Muscle layer of duodenum (tissue), 2 donors: ENCODE data around the gene RNF157.

Experiments
- H3K27ac ChIP-seq: one replicate; pipeline ENCODE4 v1.7.0; 2013; ENCODE audit warnings: mild to moderate bottlenecking, low read length
- H3K27me3 ChIP-seq: one replicate; pipeline ENCODE4 v1.7.0; 2013; ENCODE audit warnings: low read depth, mild to moderate bottlenecking, control low read depth, low read length
- H3K36me3 ChIP-seq, 2 donors: one replicate each; pipeline ENCODE4 v1.7.0; 2013; ENCODE audit warnings: low read length in 2 of 2, control low read depth in 1 of 2, mild to moderate bottlenecking in 1 of 2; ENCODE audit not compliant: insufficient read depth in 2 of 2, control insufficient read depth in 1 of 2
- H3K4me1 ChIP-seq, 2 donors: one replicate each; pipeline ENCODE4 v1.7.0; 2013; ENCODE audit warnings: low read length in 2 of 2, mild to moderate bottlenecking in 2 of 2, control low read depth in 1 of 2, moderate library complexity in 1 of 2; ENCODE audit not compliant: insufficient read depth in 2 of 2, control insufficient read depth in 1 of 2
- H3K4me3 ChIP-seq, 2 donors: one replicate each; pipeline ENCODE4 v1.7.0; 2013; ENCODE audit warnings: low read length in 2 of 2, low read depth in 1 of 2, mild to moderate bottlenecking in 1 of 2
- H3K9me3 ChIP-seq, 2 donors: one replicate each; pipeline ENCODE4 v1.7.0; 2013; ENCODE audit warnings: low read length in 2 of 2, control low read depth in 1 of 2, mild to moderate bottlenecking in 1 of 2; ENCODE audit not compliant: control insufficient read depth in 1 of 2
- donor health status: healthy.

Gene RNF157

DNA sequence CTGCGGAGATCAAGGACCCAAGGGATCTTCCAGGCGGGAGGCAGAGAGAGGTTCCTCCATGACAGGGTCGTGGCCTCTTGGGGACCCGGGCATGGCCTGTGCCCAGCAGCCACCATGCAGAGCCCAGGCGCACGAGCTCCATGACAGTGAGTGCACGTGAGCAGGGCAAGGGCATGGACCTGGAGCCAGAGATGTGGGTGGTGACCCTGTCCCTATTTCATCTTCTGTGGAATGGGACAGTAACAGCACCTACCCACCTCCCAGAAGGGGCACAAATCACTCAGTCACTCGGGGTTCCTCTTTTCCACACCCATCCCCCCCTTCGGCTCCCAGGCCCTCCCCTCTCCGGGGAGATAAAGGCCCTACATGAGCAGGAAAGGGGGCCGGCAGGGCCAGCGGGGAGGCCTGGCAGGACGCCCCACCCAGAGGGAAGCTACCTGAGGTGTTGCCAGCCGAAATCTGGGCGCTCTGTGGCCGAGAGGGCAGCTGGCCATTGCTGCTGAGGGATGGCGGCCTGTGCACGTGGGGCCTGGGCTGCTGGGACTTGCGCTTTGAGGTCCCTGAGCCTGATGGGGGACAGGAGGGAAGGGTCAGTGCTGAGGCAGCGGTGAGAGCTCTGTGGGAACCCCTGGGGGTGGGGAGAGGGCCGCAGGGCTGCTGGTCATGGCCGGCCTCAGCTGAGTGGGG lies 35.2 kb upstream of the RNF157 start:
- Histone ChIP-seq H3K36me3 (peaks cover 0 to 5% of the 10 kb centered on the region in 2 donors), H3K4me1 (peaks cover 0 to 32% of the 10 kb centered on the region in 2 donors), H3K9me3 (no peaks in the 10 kb centered on the region), H3K27ac (no peak overlapping the region), H3K4me3 (no peak overlapping the region), H3K27me3 (no peaks in the 10 kb centered on the region)

DNA sequence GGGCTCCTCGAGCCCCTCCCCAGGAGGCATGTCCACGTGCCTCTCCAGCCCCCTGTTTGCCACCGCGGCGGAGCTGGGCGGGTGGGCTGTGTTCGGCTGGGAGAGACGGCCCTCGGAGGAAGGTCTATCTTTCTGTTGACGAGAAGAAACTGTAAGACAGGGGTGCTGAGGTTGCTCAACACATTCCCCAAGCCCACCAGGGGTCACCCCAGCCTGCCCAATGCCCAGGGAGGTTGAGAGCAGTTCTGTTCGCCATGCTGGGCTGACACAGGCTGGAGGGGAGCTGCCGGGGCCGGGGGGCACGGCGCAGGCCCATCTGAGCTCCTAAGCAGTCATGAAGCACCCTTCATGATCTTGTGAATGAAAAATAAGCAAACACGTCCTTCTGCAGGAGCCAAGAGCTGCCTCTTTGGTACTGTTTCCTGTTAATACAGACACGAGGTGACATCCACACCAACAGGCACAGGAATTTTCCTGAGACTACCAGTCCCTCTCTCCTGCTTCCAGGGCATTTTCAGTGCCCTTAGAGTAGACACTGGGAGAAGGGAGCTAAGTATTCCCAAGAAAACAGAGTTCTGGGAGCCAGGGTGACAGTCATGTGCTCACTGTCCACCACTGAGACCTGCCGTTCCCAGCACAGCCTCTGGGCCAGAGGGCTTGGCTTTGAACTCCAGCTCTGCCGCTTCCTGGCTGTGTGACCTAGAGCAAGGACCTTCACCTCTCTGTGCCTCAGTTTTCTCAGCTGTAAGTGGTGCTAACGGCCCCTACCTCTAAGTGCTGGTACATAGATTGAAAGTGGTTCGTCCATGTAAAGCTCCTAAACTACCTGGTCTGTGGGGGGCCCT lies 34.0 kb upstream of the RNF157 start:
- Histone ChIP-seq H3K9me3 (no peaks in the 10 kb centered on the region), H3K36me3 (peaks cover 0 to 5% of the 10 kb centered on the region in 2 donors), H3K27ac (no peak overlapping the region), H3K27me3 (no peaks in the 10 kb centered on the region), H3K4me3 (no peak overlapping the region), H3K4me1 (peaks cover 0 to 30% of the 10 kb centered on the region in 2 donors)

DNA sequence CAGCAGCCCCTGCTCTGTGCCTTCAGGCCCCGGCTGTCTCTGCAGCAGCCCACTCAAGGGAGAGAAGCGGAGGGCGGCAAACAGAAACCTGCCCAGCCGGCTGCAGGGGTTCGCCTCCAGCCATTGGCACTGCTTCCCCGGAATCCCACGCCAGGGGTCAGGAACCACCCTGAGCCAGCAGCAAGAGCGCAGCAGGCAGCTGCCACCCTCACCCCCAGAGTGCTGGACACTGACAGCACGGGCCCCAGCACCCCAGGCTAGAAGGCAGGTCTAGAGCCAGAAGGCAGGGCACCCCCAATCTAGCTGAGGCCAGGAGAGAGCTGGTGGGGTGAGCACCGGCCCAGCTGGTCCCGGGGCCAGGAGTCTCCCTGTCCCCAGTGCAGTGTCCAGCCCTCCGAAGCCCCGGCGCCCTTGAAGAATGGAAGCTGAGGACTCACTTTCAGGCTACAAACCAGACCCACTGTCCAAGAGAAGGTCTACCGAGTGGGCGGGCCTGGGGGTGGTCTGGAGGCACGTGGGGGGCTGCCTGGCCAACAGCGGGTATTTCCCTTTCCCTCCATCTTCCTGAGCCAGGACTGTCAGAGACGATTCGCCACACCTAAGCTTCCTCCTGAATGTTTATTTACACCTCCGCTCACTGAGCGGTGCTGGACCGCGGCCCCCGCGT lies 33.3 kb upstream of the RNF157 start:
- Histone ChIP-seq H3K4me1 (peaks cover 0 to 33% of the 10 kb centered on the region in 2 donors), H3K4me3 (no peak overlapping the region), H3K27ac (no peak overlapping the region), H3K27me3 (no peaks in the 10 kb centered on the region), H3K9me3 (no peaks in the 10 kb centered on the region), H3K36me3 (peaks cover 0 to 9% of the 10 kb centered on the region in 2 donors)

DNA sequence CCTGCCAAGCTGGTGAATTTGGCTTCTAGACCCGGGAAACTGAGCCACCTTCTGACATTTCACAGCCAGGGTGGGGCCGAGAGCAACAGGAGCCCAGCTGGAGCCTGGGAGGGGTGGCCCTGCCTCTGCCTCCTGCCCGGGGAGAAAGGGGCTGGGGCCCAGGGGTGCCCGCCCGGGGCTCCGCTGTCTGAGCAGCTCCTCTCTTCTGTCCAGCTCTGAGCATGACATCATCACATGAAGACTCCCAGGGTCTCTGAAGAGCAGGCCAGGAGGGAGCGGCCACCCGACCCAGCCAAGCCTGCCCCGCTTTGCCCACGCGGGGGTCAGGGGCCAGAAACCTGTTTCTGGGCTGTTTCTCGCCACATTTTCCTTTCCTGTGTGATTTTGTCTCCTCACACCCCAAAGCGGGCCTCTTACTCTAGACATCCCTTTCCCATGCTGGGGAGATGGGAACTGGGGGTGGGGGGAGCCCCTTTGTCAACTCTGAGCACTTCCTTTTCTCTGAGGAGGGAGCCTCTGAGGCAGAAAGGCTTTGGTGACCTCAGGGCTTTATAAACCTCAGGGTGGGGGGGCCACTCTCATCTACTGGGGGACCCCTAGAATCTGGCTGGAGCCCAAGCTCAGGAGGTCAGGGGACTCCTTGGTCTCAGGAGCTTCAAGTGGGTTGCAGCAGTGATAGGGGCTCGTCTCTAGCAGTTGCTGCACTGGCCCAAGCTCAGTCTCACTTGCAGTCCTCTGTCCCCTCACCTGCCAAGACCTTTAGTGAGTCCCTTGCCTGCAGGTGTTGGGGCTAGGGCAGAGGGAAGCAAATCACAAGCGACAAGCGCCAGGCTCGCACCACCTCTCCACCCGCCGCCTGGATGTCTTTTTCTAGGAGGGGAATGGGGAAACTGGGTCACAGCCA lies 32.5 kb upstream of the RNF157 start:
- Histone ChIP-seq H3K9me3 (no peaks in the 10 kb centered on the region), H3K4me1 (peaks cover 4 to 41% of the 10 kb centered on the region in 2 donors), H3K4me3 (peak overlapping the region in 1 of 2 donors; percentile 52), H3K27ac (no peak overlapping the region), H3K27me3 (no peaks in the 10 kb centered on the region), H3K36me3 (peaks cover 0 to 9% of the 10 kb centered on the region in 2 donors)

DNA sequence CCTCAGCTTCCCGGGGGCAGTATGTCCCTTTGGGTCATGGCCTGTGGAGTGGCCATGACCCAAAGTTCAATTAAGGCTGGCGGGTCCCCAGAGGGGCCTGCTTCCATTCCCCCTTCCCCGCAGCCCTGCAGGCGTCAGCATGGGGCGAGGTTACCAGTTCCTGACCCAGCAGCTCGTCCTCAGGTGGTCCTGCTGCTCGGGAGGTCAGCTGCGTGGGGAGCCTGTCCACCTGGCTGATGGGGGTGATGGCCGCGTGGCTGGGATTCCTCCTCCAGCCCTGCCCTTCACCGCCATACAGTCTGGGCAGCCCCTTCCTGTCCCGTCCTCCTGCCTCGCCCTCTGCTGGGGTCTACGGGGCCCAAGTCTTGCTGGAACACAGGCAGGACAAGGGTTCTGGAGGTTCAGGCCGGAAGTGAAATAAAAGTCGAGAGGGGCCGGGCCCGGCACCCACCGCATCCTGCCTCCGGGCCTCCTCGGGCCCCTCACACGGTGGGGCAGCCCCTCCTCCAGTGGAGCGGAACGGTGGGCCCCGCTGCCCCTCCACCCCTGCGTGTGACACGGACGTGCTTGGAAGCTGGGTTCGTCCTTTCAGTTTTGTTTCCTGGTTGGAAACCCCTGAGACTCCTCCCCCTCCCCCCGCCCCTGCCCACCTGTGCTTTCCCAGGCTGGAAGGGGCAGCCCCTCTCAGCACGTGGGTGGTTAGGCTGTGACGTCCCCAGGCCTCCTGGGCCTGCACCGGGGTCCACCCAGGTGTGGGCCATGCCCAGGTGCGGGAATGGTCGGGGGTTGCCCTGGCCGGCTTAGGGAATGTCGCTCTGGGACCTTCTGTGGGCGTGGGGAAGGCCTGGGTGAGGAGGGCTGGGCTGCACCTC lies 31.6 kb upstream of the RNF157 start:
- H3K27ac ChIP-seq: peak overlapping the region; percentile 31
- peaks cover 6 to 49% of the 10 kb centered on the region in 2 donors for H3K4me1 ChIP-seq
- H3K36me3 ChIP-seq: peaks cover 0 to 9% of the 10 kb centered on the region in 2 donors
- peak overlapping the region; percentile 50 to 52 for H3K4me3 ChIP-seq
- no peaks in the 10 kb centered on the region for H3K27me3 ChIP-seq
- no peaks in the 10 kb centered on the region for H3K9me3 ChIP-seq

DNA sequence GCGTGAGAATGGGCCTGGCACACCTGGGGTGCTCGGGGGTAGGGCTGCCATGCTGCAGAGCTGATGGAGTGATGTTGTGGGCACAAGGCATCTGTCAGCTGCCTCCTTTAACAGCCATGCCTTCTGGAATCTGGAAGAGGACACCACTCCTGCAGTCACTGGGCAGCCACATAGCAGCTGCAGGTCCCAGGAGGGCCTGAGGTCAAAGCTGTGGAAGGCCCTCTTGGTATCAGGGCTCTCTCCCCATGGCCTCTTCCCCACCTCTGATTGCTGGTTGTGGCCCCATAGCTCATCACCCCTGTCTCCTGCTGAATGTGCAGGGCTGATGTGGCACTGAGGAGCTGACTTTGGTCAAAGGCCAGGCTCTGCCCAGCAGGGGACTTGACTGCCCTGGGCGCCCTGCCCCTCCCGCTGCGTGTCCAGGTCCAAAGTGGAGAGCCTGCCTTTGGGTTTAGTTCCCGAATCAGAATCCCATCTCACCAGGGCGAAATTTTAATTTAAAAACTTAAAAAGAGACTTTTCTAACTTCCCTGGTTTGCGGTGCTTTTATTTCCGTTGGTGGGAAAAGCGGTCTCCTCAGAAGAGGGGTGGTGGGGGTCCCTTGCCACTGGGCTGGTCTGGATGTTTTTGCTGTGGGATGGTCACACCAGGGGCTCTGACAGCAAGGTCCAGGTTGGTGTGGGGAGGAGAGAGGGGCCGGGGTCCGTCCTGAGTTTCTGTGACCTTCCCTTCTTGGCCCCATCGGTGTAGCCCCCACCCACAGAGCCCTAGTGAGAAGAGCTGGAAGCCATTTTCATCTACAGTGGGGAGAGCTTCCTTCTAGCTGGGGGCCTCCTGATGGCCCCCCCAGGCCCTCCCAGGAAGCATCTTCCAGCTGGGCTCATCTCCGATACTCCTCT lies 30.7 kb upstream of the RNF157 start:
- no peaks in the 10 kb centered on the region for H3K9me3 ChIP-seq
- H3K27me3 ChIP-seq: no peaks in the 10 kb centered on the region
- peaks cover 0 to 9% of the 10 kb centered on the region in 2 donors for H3K36me3 ChIP-seq
- peak overlapping the region; percentile 50 to 52 for H3K4me3 ChIP-seq
- peaks cover 6 to 56% of the 10 kb centered on the region in 2 donors for H3K4me1 ChIP-seq
- H3K27ac ChIP-seq: peak overlapping the region; percentile 31

DNA sequence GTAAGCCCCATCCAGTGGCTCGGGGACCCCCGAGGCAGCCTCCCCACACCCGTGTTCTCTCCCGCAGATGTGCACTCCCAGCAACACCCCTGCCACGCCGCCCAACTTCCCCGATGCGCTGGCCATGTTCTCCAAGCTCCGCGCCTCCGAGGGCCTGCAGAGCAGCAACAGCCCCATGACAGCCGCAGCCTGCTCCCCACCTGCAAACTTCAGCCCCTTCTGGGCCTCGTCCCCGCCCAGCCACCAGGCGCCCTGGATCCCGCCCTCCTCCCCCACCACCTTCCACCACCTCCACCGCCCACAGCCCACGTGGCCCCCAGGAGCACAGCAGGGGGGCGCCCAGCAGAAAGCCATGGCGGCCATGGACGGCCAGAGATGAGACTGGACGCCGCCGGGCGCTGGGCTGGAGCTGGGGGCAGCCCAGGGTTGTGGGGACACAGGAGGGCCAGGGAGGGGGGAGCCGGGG lies 29.9 kb upstream of the RNF157 start:
- H3K27ac ChIP-seq: no peak overlapping the region
- peaks cover 6 to 56% of the 10 kb centered on the region in 2 donors for H3K4me1 ChIP-seq
- no peaks in the 10 kb centered on the region for H3K9me3 ChIP-seq
- H3K27me3 ChIP-seq: no peaks in the 10 kb centered on the region
- H3K36me3 ChIP-seq: peaks cover 0 to 9% of the 10 kb centered on the region in 2 donors
- no peak overlapping the region for H3K4me3 ChIP-seq

DNA sequence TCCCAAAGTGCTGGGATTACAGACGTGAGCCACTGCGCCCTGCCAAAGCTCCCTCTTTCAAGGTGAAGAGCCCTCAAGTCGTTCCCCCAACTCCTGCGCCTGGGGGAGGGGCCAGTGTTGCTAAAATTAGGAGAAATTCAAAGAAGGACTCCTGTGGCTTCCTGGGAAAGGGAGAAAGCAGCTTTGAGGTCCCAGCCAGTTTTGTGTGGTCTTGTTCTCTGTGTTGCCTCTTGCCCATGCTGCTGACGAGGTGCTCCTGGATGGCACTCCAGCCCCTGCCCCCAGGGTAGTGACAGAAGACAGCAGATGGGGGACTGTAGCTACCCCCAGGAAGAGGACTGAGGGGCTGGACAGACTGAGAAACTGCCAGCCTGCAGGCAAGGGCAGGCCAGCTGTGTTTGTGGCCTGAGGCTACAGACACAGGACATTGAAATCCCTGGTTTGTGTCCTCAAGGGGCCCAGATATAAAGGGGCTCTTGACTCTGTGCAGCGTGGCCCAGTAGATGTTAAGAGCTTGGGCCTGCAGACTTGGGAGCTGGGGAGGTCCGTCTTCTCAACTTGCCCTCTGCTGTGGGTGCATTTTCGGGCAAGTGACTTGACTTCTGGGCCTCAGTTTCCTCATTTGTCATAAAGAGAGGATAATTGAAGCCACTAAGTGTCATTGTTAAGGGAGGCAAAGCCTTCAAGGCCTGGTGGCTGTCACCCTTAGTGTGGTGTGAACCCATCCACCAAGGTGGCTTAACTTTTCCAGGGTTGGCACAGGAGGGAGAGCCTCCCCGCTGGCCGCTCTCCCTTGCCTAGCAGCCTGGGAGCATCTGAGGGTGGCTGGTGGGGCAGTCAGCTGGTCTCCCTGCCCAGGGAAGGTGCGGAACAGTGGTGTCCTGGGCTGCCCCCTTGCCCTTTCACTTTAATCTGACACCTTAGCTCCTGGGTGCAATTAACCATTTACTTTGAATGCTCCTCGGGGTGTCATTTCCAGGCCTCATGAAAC lies 29.0 kb upstream of the RNF157 start:
- peaks cover 0 to 9% of the 10 kb centered on the region in 2 donors for H3K36me3 ChIP-seq
- no peak overlapping the region for H3K27ac ChIP-seq
- peaks cover 8 to 59% of the 10 kb centered on the region in 2 donors for H3K4me1 ChIP-seq
- no peaks in the 10 kb centered on the region for H3K27me3 ChIP-seq
- H3K9me3 ChIP-seq: no peaks in the 10 kb centered on the region
- no peak overlapping the region for H3K4me3 ChIP-seq
